Measurements from ENCODE around the gene DTNB.

DTNB gene

DNA sequence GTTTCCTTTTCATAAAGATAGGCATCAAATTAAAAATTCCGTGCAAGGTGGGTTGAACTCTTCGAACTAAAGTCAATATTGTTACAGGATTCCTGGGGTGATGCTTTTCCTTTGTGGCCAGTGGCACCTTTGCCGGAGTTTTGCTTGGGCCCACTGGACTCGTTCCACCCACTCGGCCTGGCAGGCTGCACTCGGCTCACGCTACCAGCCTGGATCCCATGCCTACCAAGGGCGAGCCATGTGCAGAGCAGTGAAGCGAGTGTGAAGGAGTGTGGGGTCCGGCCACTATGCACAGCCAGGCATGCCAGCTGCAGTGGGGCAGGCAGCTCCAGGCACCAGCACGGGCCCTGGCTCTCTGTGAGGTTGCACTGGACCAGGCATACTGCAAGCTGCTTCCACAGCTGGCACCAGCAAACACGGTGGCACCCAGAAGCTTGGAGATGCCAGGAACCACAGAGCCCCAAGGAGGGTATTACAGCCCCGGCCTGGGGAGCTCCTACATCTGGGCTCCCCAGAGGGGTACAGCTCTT is 83.6 kb downstream of the DTNB start:
- H3K9me3 ChIP-seq: no peaks in the 10 kb centered on the region

GRCh38 chr2:25588576-25588975 is 84.8 kb downstream of the DTNB start:
- Histone ChIP-seq H3K9me3 (no peaks in the 10 kb centered on the region), H3K4me3 (ENCODE audit: low read depth in 1 of 2, low read length in 1 of 2) (no peak overlapping the region), H3K27ac (no peak overlapping the region), H3K36me3 (no peaks in the 10 kb centered on the region), H3K4me1 (ENCODE audit: control insufficient read depth in 1 of 2, insufficient read depth in 1 of 2, low read depth in 1 of 2, low read length in 1 of 2) (no peaks in the 10 kb centered on the region), H3K27me3 (no peaks in the 10 kb centered on the region)
- TF ChIP-seq, protein P1, sequence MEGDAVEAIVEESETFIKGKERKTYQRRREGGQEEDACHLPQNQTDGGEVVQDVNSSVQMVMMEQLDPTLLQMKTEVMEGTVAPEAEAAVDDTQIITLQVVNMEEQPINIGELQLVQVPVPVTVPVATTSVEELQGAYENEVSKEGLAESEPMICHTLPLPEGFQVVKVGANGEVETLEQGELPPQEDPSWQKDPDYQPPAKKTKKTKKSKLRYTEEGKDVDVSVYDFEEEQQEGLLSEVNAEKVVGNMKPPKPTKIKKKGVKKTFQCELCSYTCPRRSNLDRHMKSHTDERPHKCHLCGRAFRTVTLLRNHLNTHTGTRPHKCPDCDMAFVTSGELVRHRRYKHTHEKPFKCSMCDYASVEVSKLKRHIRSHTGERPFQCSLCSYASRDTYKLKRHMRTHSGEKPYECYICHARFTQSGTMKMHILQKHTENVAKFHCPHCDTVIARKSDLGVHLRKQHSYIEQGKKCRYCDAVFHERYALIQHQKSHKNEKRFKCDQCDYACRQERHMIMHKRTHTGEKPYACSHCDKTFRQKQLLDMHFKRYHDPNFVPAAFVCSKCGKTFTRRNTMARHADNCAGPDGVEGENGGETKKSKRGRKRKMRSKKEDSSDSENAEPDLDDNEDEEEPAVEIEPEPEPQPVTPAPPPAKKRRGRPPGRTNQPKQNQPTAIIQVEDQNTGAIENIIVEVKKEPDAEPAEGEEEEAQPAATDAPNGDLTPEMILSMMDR (IDR thresholded peaks at IDR 0.05): no peak

More for the DNA sequence above, 83.6 kb downstream of the DTNB start:
- Histone ChIP-seq H3K27ac (no peak overlapping the region), H3K27me3 (no peaks in the 10 kb centered on the region), H3K4me3 (ENCODE audit: low read depth in 1 of 2, low read length in 1 of 2) (no peak overlapping the region), H3K36me3 (no peaks in the 10 kb centered on the region), H3K4me1 (ENCODE audit: control insufficient read depth in 1 of 2, insufficient read depth in 1 of 2, low read depth in 1 of 2, low read length in 1 of 2) (no peaks in the 10 kb centered on the region)
- TF ChIP-seq, protein P1 (IDR thresholded peaks at IDR 0.05): no peak

- Histone ChIP-seq H3K4me3 (ENCODE audit: low read depth in 1 of 2, low read length in 1 of 2) (no peak overlapping the region), H3K27ac (no peak overlapping the region), H3K27me3 (no peaks in the 10 kb centered on the region), H3K36me3 (no peaks in the 10 kb centered on the region), H3K4me1 (ENCODE audit: control insufficient read depth in 1 of 2, insufficient read depth in 1 of 2, low read depth in 1 of 2, low read length in 1 of 2) (peaks cover 3 to 5% of the 10 kb centered on the region in 2 experiments), H3K9me3 (no peaks in the 10 kb centered on the region)
- TF ChIP-seq, protein P1 (IDR thresholded peaks at IDR 0.05): no peak
These were observed 86.0 kb downstream of the DTNB start for GRCh38 chr2:25587361-25587760.

DNA sequence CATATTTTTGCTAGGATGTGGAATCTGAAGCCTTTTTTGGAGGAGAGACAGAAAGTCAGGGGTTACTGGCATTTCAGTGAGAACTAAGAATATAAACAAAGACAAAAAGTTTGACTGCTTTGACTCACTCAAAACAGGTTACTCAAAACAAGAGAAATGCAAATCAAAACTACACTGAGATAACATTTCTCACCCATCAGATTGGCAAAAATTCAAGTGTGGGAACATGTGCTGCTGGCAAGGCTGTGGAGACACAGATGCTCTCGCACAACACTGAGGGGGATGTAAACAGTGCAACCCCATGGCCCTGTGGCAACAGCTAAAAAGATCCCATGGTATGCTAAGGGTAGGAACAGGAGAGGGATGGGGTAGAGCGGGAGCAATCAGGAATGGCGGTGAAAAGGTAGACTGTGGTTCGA is 86.6 kb downstream of the DTNB start:
- no peaks in the 10 kb centered on the region for H3K27me3 ChIP-seq
- no peak overlapping the region for H3K4me3 ChIP-seq (ENCODE audit: low read depth in 1 of 2, low read length in 1 of 2)
- H3K9me3 ChIP-seq: no peaks in the 10 kb centered on the region
- H3K36me3 ChIP-seq: no peaks in the 10 kb centered on the region
- peaks cover 7 to 11% of the 10 kb centered on the region in 2 experiments for H3K4me1 ChIP-seq (ENCODE audit: control insufficient read depth in 1 of 2, insufficient read depth in 1 of 2, low read depth in 1 of 2, low read length in 1 of 2)
- TF ChIP-seq, protein P1 (IDR thresholded peaks at IDR 0.05): no peak
- no peak overlapping the region for H3K27ac ChIP-seq

- Histone ChIP-seq H3K36me3 (no peaks in the 10 kb centered on the region), H3K27me3 (no peaks in the 10 kb centered on the region), H3K9me3 (no peaks in the 10 kb centered on the region), H3K27ac (no peak overlapping the region), H3K4me3 (ENCODE audit: low read depth in 1 of 2, low read length in 1 of 2) (no peak overlapping the region), H3K4me1 (ENCODE audit: control insufficient read depth in 1 of 2, insufficient read depth in 1 of 2, low read depth in 1 of 2, low read length in 1 of 2) (peaks cover 7 to 13% of the 10 kb centered on the region in 2 experiments)
- TF ChIP-seq, protein P1 (IDR thresholded peaks at IDR 0.05): no peak
These were observed 88.2 kb downstream of the DTNB start for GRCh38 chr2:25585189-25585588.

All from neutrophil (primary cell).